ENCODE results near the gene ASAP2.

The ASAP2 gene

DNA sequence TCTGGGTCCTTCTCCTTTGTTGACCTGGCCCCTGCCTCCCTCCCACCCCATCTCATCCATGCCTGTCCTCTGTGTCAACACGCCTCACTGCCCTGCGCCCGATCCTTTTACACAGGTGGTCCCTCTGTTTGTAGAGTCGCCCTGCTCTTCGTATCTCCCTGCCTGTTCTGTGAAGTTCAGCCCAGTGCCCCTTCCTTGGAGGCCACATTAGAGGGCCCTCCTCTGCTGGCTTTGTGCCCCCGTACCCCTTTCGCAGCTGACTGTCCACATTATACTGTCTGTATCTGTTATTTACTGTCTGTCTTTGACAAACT is 25.5 kb downstream of the ASAP2 start:
- DNase-seq, result no peak

DNA sequence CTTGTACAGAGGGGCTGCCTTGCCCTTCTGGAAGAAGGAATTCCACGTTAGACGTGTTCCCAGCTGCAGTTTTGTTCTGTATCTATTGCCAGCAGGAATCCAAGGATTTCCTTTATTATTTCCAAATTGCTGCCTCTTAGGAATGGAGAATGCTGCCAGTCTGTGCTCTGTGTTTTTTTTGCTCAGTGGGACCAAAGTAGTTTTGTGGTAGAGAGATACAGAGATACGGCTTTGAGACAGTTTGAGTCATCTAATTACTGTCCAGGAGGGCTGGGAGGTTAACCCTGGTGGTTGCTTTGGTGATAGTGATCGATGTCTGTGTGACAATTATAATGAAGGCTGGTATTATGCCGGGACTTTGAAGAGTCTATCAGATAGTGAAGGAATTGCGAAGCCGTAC is 26.3 kb downstream of the ASAP2 start:
- DNase-seq, result no peak

DNA sequence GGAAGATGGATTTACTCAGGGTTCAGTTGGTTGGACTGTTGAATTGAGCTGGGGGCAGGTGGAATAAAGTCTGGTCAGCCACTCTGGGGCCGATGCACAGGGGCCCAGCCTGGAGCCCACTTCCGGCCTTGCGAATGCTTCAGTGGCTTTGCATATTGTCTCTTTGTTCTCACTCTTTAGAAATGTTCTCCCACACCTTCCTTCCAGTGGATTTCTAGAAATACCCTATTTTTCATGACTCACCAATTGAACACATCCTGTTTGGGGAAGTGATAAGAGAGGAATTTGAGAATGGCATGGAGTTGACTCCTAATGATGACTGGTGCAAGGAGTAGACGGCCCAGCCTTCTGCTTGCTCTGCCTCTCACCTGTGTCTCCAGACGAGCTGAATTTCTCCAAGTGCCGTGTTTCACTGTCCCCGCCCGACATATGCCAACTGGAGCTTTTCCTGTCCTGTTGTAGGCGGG is 28.1 kb downstream of the ASAP2 start:
- DNase-seq, result no peak

DNA sequence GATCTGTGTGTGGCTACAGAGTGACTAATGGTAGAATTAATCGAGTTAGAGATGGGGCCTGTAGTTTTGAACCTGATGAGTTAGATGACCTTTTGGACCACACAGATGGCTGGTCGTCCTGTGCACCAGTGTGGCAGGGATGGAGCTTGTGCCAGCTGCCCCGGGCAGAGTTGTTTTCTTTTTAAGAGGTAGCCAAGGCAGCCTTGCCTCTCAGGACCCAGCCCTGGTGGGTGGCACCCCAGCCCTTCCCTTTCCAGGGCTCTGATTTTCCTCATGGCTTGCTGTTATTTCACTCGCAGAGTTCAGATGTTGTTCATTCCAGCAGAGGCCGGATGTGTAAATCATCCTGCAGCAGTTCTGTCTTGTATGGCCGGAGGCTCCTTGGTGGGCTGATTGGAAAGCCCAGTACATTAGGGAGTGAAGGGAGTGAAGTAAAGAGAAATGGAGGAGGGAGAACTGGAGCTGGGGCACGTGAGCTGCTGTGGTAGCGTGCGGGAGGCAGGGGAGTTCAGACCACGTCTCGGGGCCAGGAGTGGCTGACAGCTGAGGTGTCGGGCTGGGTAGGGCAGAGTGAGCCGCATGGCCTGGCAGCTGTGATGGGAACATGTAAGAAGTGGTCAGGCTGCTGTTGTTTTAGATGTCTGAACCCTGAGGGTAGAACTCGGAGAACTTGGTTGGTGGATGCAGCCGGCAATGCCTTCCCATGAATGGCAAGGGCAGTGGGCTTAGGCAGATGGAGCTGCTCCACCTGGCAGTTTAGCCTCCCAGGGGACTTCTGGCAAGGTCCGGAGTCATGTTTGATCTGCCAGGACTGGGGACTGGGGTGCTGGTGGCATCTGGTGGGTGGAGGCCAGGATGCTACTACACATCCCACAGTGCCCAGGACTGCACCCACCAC is 28.8 kb downstream of the ASAP2 start:
- DNase-seq, result no peak

- DNase-seq, result no peak
These were observed 29.4 kb downstream of the ASAP2 start for GRCh38 chr2:9236045-9236344.

GRCh38 chr2:9236867-9237266 is 30.3 kb downstream of the ASAP2 start:
- DNase-seq, result no peak

DNA sequence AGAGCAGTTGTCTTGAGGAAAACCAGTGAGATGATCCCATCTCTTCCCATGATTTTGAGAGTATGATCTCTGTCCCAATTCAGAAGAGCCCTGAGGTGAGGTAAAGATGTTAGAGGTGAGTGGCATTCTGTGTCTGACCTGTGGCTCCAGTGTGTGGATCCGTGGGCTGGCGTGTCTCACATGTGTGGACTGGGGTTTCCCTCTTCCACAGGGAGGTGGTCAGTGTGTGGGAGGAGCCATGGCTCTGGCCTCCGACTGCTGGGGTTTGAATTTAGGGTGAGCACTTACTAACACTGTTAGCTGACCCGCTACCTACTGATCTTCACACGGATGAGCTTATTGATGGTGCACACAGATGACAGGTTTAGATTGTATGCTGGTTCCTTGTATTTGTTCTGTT is 31.2 kb downstream of the ASAP2 start:
- DNase-seq, result no peak

GRCh38 chr2:9238591-9239326 is 32.1 kb downstream of the ASAP2 start:
- DNase-seq, result no peak

DNA sequence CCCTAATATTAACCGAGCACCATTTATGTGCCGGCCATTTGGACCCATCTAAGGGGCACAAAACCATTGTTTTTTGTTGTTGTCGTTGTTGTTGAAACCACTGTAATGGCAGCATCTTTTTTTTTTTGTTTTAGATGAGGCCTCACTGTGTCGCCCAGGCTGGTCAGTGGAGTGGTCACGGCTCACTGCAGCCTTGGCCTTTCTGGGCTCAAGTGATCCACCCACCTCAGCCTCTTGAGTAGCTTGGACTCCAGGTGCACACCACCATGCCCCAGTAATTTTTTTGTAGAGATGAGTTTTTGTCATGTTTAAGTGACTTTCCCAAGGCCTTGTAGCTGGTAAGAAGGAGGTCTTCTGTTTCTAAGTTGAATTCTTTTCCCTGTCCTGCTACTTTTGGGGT is 33.0 kb downstream of the ASAP2 start:
- no peak for DNase-seq

GRCh38 chr2:9240745-9241144 is 34.1 kb downstream of the ASAP2 start:
- no peak for DNase-seq

DNA sequence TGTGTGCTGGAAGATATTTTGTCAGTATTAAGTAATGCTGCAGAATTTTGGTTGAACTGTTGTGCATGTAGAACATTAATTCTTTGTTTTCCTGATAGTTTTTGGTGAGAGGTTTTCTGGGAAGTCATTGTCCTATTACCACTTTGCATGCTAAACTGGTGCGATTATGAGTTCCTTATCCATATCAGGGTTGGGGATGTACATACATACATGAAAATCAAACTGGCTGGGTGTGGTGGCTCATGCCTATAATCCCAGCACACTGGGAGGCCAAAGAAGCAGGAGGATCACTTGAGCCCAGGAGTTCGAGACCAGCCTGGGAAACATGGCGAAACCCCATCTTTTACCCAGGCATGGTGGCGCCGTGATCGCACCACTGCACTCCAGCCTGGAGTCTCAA is 34.6 kb downstream of the ASAP2 start:
- DNase-seq, result no peak

- DNase-seq, result no peak
These were observed 36.7 kb downstream of the ASAP2 start for GRCh38 chr2:9243357-9243756.

- DNase-seq, result no peak
These were observed 38.5 kb downstream of the ASAP2 start for GRCh38 chr2:9244985-9245544.

DNA sequence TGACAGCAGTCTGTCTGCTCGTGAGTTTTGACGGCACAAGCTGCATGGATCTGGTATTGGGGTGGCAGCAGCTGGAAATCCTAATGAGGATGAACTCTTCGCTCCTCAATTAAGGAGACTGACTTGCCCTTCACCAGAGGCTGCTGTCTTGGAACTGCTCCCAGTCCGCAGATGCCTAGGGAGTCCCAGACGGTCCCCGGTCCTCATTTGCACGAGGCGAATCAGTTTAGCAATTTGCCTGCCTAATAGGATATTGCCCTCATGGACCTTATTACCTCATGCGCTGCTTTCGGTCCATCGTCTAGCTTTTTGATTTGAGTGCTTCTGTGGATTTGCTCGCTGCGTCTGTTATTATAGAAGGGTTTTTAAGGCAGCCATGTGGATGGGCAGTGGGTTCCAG is 40.6 kb downstream of the ASAP2 start:
- no peak for DNase-seq

- DNase-seq, result peak; percentile 46
These were observed 41.2 kb downstream of the ASAP2 start for GRCh38 chr2:9247786-9248185.

GRCh38 chr2:9248363-9248762 is 41.8 kb downstream of the ASAP2 start:
- no peak for DNase-seq

DNA sequence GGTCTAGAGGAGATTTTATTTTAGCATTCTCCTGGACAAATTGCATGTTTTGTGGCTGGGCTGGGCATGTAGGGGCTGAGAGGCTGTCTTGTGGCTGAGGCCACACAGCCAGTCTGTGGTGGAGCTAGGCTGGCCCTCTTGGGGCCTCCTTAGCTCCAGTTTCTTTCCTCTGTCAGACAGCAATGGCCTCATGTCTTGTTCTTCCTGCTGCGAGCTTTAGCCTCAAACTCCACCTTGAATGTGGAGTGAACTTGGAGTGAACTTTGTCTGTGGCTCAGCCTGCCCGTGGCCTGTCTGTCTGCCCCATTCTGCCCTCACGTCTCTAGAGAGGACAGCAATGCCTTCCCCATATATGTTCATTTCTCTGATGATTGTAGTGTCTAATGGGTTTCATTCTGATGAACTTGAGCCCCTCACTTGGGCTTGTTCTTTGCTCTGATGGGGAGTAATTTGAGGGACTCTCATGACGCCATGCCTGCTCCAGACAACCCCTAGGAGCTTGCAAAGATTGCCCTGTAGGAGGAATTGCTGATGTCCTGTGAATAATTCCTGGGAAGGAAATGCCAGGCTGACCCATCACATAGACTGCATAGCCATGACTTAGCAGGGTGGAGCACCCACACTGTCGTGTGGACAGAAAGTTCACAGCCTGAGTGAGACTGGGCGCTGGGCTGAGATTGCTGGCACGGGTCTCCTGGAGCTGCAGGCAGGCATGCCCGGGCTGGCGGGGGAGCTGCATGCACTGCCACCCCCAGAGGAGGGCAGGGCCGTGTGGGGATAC is 42.6 kb downstream of the ASAP2 start:
- no peak for DNase-seq

GRCh38 chr2:9250091-9250490 is 43.5 kb downstream of the ASAP2 start:
- no peak for DNase-seq

GRCh38 chr2:9250498-9251153 is 44.0 kb downstream of the ASAP2 start:
- DNase-seq, result no peak

DNA sequence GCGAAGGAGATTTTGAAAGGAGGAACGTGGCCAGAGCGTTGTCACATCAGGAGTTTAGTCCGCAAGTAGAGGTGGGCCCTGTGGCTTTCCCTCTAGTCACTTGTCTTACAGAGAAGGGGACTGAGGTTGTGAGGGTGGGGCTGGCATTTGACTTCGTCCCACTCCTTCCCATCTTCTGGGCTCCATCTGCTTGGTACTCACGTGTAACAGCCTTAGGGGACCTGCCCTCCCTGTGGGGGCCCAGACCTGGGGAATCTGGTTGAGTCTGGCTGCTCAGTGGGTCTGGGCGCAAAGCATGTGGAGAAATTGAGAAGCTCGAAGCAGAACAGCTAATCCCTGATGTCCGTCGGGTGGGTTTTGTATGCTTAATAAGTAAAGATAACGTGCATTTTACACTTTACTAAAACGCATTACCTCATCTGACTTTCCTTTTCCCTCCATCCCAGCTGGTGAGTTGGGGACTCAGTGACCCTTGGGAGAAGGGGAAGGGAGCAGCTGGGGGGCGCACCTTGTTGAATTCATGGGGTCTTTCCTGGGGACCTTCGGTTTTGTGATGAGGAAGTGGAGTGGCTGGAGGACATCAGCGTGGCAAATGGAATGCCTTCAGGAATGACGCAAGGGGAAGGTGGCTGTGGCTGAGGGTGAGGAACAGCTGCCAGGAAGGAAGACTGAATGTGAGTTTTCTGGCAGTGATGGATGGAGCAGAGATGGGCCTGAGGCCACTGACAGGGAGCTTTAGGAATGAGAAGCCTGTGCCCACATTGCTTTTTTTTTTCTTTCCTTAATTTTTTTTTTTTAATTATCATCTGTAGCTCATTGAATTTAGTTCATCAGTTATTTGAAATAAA is 44.8 kb downstream of the ASAP2 start:
- no peak for DNase-seq

- no peak for DNase-seq
These were observed 45.4 kb downstream of the ASAP2 start for GRCh38 chr2:9252002-9252357.

DNA sequence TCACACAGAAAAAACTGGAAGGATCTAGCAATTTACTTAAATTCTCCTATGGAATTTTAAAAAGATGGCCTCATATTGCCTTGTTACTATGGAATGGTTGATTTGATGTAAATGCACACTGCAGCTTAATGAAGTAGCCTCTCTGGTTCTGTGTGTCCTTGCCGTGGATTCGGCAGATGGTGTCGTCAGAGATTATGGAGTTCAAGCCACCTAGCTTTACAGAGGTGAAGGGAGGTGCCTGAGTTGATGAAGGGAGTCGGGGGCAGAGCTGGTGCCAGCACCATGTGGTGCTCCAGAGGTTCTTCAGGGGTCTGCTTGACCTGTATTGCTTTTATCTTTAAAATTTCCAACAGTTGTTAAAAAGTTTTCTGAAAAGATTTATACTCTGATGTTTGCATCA is 48.8 kb downstream of the ASAP2 start:
- DNase-seq, result no peak

Data from DMS79 treated with DMSO at 0.1 percent for 48 hours (cell line).